Spleen (tissue), 11 donors: ENCODE measurements around the gene FIG4. TPM values are rescaled to one million over a fixed set of nuclear protein-coding genes. Genes with fewer than 3 reads are reported as not detected.
A peak's percentile ranks its signal among the peaks of the same experiment; 100 is the strongest.

ENCODE experiments used
- DNase-seq: peaks from one replicate; pipeline ENCODE4 v3.0.0-alpha.2; 2020
- H3K27ac ChIP-seq, 8 donors: fragments of 200-600 bp; sonication (generic) in 7 of 8; 1 replicate in 4 of 8; 2 replicates in 4 of 8; pipeline versions ENCODE4 v1.5.0 to v1.8.0; 2016 to 2021; ENCODE audit warnings: inconsistent platforms in 4 of 8, mild to moderate bottlenecking in 4 of 8, moderate library complexity in 1 of 8
- H3K27me3 ChIP-seq, 7 donors: fragments of 200-600 bp; sonication (generic) in 6 of 7; replicated peaks in 1 of 7; 1 replicate in 4 of 7; 2 replicates in 3 of 7; pipeline versions ENCODE4 v1.5.0 to v1.8.0; 2016 to 2021; ENCODE audit warnings: inconsistent platforms in 3 of 7, mild to moderate bottlenecking in 1 of 7
- H3K36me3 ChIP-seq, 6 donors: fragments of 200-600 bp; sonication (generic) in 5 of 6; 1 replicate in 4 of 6; 2 replicates in 2 of 6; pipeline versions ENCODE4 v1.5.0 to v1.8.0; 2016 to 2021; ENCODE audit warnings: inconsistent platforms in 2 of 6
- H3K4me1 ChIP-seq, 6 donors: fragments of 200-600 bp; sonication (generic) in 5 of 6; 1 replicate in 3 of 6; 2 replicates in 3 of 6; pipeline versions ENCODE4 v1.5.0 to v1.8.0; 2016 to 2021; ENCODE audit warnings: inconsistent platforms in 3 of 6
- H3K4me3 ChIP-seq, 8 donors: fragments of 200-600 bp; sonication (generic) in 7 of 8; 1 replicate in 4 of 8; 2 replicates in 4 of 8; pipeline versions ENCODE4 v1.5.0 to v1.8.0; 2016 to 2021; ENCODE audit warnings: inconsistent platforms in 4 of 8, mild to moderate bottlenecking in 4 of 8, moderate library complexity in 2 of 8
- H3K9me3 ChIP-seq, 8 donors: fragments of 200-600 bp; sonication (generic) in 7 of 8; 1 replicate in 4 of 8; 2 replicates in 4 of 8; pipeline versions ENCODE4 v1.5.0 to v1.8.0; 2016 to 2021; ENCODE audit warnings: inconsistent platforms in 4 of 8
- CTCF ChIP-seq, 11 experiments: fragments of 200-600 bp in 7 of 11; fragments of 450-650 bp in 4 of 11; sonication (generic) in 4 of 11; IDR thresholded peaks in 8 of 11; conservative IDR thresholded peaks in 3 of 11; 1 replicate in 7 of 11; 2 replicates in 4 of 11; pipeline versions ENCODE4 v1.4.0 to v1.8.0; 2016 to 2021; ENCODE audit warnings: antibody characterized with exemption in 11 of 11, inconsistent platforms in 4 of 11, mild to moderate bottlenecking in 1 of 11
- POLR2A ChIP-seq, 3 donors: fragments of 450-650 bp; IDR thresholded peaks; one replicate each; pipeline ENCODE4 v1.5.1; 2017; ENCODE audit warnings: antibody characterized with exemption in 3 of 3, mild to moderate bottlenecking in 1 of 3
- POLR2AphosphoS5 ChIP-seq, 3 donors: sonication (generic); formaldehyde crosslinking; IDR thresholded peaks; one replicate each; pipeline ENCODE4 v1.5.1; 2017; ENCODE audit warnings: antibody characterized with exemption in 3 of 3
- WGBS, 5 donors: extraction: QIAGEN DNeasy Blood & Tissue Kit in 3 of 5; methylation state at CpG; one replicate each; pipeline versions ENCODE4 v1.1.5 to v1.1.7; 2013 to 2018; 5-methylcytosine and 5-hydroxymethylcytosine counted together
- intact Hi-C: fragments of 100-400 bp; cut with DNase I; formaldehyde crosslinking; loops from one replicate; pipeline ENCODE4 v1.15.0; 2023; ENCODE audit warnings: low total_unique reads
- polyA plus RNA-seq, 3 donors: library from polyadenylated mRNA; stranded (reverse); fragments of 200-250 nt; gene quantifications; one replicate each; pipeline ENCODE4 v1.2.1, GENCODE V29; 2013
- total RNA-seq, 7 donors: library from RNA; depleted of rRNA in 3 of 7; stranded (reverse); fragments of >200 nt in 3 of 7; fragmentation: NEBNext Ultra II Directional in 4 of 7; extraction: Animal tissue kit (Norgen Biotek cat#: 25700) in 4 of 7; gene quantifications; one replicate each; pipeline versions ENCODE4 v1.1.0 to v1.2.1, GENCODE V29; 2016 to 2021
- donor health status: healthy with polysubstance abuse.
- donor health status: DM: no; HTN: no; CAD: no; lungs with moderate emphysema.
- donor health status: DM: no; HTN: no; CAD: no.
- donor health status: Bipolar disorder and iron deficiency.
- donor health status: healthy.
- donor health status: DM: no; HTN: no; CAD: no.
- donor health status: DM: yes; HTN: yes; CAD: no.

Gene FIG4
- total and polyA plus RNA-seq, 10 donors, result 10.2 to 35.1 (median 26.2) TPM

GRCh38 chr6:109701221-109701620, 10.1 kb downstream of the FIG4 start:
- 65 to 87% (median 81%) methylated on average over 4 of the region's 4 CpGs for WGBS, 5 donors
- intact Hi-C loops, result no loop called here

GRCh38 chr6:109701774-109702173, 10.7 kb downstream of the FIG4 start:
- no peaks in the 10 kb centered on the region for H3K27me3 ChIP-seq
- no peak for DNase-seq
- H3K4me3 ChIP-seq, result no peak overlapping the region
- 51 to 81% (median 73%) methylated on average over 2 of the region's 2 CpGs for WGBS, 5 donors
- TF ChIP-seq CTCF (IDR thresholded peaks at IDR 0.05 in 8 of 11, conservative IDR thresholded peaks at IDR 0.05 in 3 of 11), result no peak
- H3K4me1 ChIP-seq, result peaks cover 5 to 91% (median 53%) of the 10 kb centered on the region in 6 donors
- H3K27ac ChIP-seq, result peak overlapping the region in 3 of 8 donors; percentile 41 to 59 (median 43)
- intact Hi-C loops, result no loop called here
- H3K36me3 ChIP-seq, result peaks cover 0 to 7% (median 0%) of the 10 kb centered on the region in 6 donors
- H3K9me3 ChIP-seq, result no peaks in the 10 kb centered on the region

More at GRCh38 chr6:109701221-109701620, 10.1 kb downstream of the FIG4 start:
- Histone ChIP-seq H3K36me3 (peaks cover 0 to 10% (median 0%) of the 10 kb centered on the region in 6 donors), H3K4me1 (peaks cover under 1 to 86% (median 47%) of the 10 kb centered on the region in 6 donors), H3K4me3 (no peak overlapping the region), H3K9me3 (peaks cover 0 to 3% (median 0%) of the 10 kb centered on the region in 8 donors), H3K27ac (peak overlapping the region in 4 of 8 donors; percentile 6 to 59 (median 42)), H3K27me3 (no peaks in the 10 kb centered on the region)
- TF ChIP-seq CTCF (IDR thresholded peaks at IDR 0.05 in 8 of 11, conservative IDR thresholded peaks at IDR 0.05 in 3 of 11), result no peak
- no peak for TF ChIP-seq POLR2A (IDR thresholded peaks at IDR 0.05)
- TF ChIP-seq POLR2AphosphoS5 (IDR thresholded peaks at IDR 0.05), result no peak
- DNase-seq, result no peak

- Histone ChIP-seq H3K27ac (peak overlapping the region in 3 of 8 donors; percentile 41 to 59 (median 43)), H3K4me3 (no peak overlapping the region), H3K36me3 (peaks cover 0 to 7% (median 0%) of the 10 kb centered on the region in 6 donors), H3K4me1 (peaks cover 5 to 94% (median 55%) of the 10 kb centered on the region in 6 donors), H3K9me3 (no peaks in the 10 kb centered on the region), H3K27me3 (no peaks in the 10 kb centered on the region)
- no peak for TF ChIP-seq CTCF (IDR thresholded peaks at IDR 0.05 in 8 of 11, conservative IDR thresholded peaks at IDR 0.05 in 3 of 11)
- TF ChIP-seq POLR2A (IDR thresholded peaks at IDR 0.05), result no peak
- TF ChIP-seq POLR2AphosphoS5 (IDR thresholded peaks at IDR 0.05), result no peak
- DNase-seq, result peak; percentile 43
- intact Hi-C loops, result no loop called here
- 29 to 47% (median 42%) methylated on average over 4 of the region's 4 CpGs for whole genome bisulfite sequencing, 5 donors
Measured at GRCh38 chr6:109702791-109703190, 11.7 kb downstream of the FIG4 start.

GRCh38 chr6:109705258-109705657, 14.2 kb downstream of the FIG4 start:
- TF ChIP-seq CTCF (IDR thresholded peaks at IDR 0.05 in 8 of 11, conservative IDR thresholded peaks at IDR 0.05 in 3 of 11) (peak; percentile 89 to 98 (median 95)), POLR2AphosphoS5 (IDR thresholded peaks at IDR 0.05) (peak in 1 of 3 donors; percentile 58), POLR2A (IDR thresholded peaks at IDR 0.05) (no peak)
- intact Hi-C loops, result loop anchor here (2.0 kb wide), 1 partner anchor 334 kb away; no protein-coding TSS in a partner anchor
- Histone ChIP-seq H3K36me3 (no peaks in the 10 kb centered on the region), H3K4me1 (peaks cover 5 to 75% (median 53%) of the 10 kb centered on the region in 6 donors), H3K9me3 (peaks cover 0 to 14% (median 0%) of the 10 kb centered on the region in 8 donors), H3K27ac (peak overlapping the region in 2 of 8 donors; percentile 16 to 70), H3K27me3 (no peaks in the 10 kb centered on the region), H3K4me3 (no peak overlapping the region)
- peak; percentile 91 for DNase-seq
- WGBS, 5 donors, result 15 to 17% (median 16%) methylated on average over 7 of the region's 7 CpGs
